ENCODE data around the gene CEPT1.
"Not testable (repeated sequence)": the region's sequence is repeated elsewhere in the genome, so short reads cannot be mapped to it uniquely, and the experiment has no call there.

CEPT1 gene

GRCh38 chr1:111209622-111210021, 69.6 kb downstream of the CEPT1 start:
- DNase-seq (ENCODE audit: low spot score) = no peak

GRCh38 chr1:111211921-111212320, 71.9 kb downstream of the CEPT1 start:
- DNase-seq (ENCODE audit: low spot score) = no peak

- DNase-seq (ENCODE audit: low spot score) = no peak
Measured at GRCh38 chr1:111212634-111213335, 72.8 kb downstream of the CEPT1 start.

- no peak for DNase-seq (ENCODE audit: low spot score)
Measured at GRCh38 chr1:111213412-111213811, 73.4 kb downstream of the CEPT1 start.

- no peak for DNase-seq (ENCODE audit: low spot score)
Measured at GRCh38 chr1:111214074-111214801, 74.2 kb downstream of the CEPT1 start.

GRCh38 chr1:111214884-111215283, 74.9 kb downstream of the CEPT1 start:
- DNase-seq (ENCODE audit: low spot score) = peak; percentile 76

GRCh38 chr1:111215285-111215684, 75.3 kb downstream of the CEPT1 start:
- DNase-seq (ENCODE audit: low spot score) = not testable (repeated sequence)

- no peak for DNase-seq (ENCODE audit: low spot score)
Measured at GRCh38 chr1:111216751-111217150, 76.7 kb downstream of the CEPT1 start.

GRCh38 chr1:111217183-111217910, 77.3 kb downstream of the CEPT1 start:
- DNase-seq (ENCODE audit: low spot score) = no peak

- DNase-seq (ENCODE audit: low spot score) = no peak
Measured at GRCh38 chr1:111218701-111219556, 78.9 kb downstream of the CEPT1 start.

GRCh38 chr1:111219557-111220286, 79.7 kb downstream of the CEPT1 start:
- DNase-seq (ENCODE audit: low spot score) = no peak

GRCh38 chr1:111220302-111220890, 80.4 kb downstream of the CEPT1 start:
- DNase-seq (ENCODE audit: low spot score) = no peak

- DNase-seq (ENCODE audit: low spot score) = no peak
Measured at GRCh38 chr1:111221276-111221632, 81.2 kb downstream of the CEPT1 start.

GRCh38 chr1:111221633-111222291, 81.7 kb downstream of the CEPT1 start:
- DNase-seq (ENCODE audit: low spot score) = peak; percentile 60

GRCh38 chr1:111222308-111223125, 82.5 kb downstream of the CEPT1 start:
- peak; percentile 80 for DNase-seq (ENCODE audit: low spot score)

- no peak for DNase-seq (ENCODE audit: low spot score)
Measured at GRCh38 chr1:111223126-111223685, 83.2 kb downstream of the CEPT1 start.

- no peak for DNase-seq (ENCODE audit: low spot score)
Measured at GRCh38 chr1:111225091-111225490, 85.1 kb downstream of the CEPT1 start.

GRCh38 chr1:111225717-111226400, 85.8 kb downstream of the CEPT1 start:
- peak; percentile 42 for DNase-seq (ENCODE audit: low spot score)

- DNase-seq (ENCODE audit: low spot score) = no peak
Measured at GRCh38 chr1:111227434-111227833, 87.4 kb downstream of the CEPT1 start, which contains the start of gene CHI3L2. Gene CHI3L2 (plus strand): TSS chr1:111227713. CDS start chr1:111227730, 17 bp downstream.

Measured in CD4-positive, alpha-beta T cell treated with Interleukin-15 for 4 hours (primary cell).